ENCODE results near the gene BASP1.
"Not testable (repeated sequence)": the region's sequence is repeated elsewhere in the genome, so short reads cannot be mapped to it uniquely, and the experiment has no call there.

Gene BASP1

GRCh38 chr5:17287501-17288155 is 70.2 kb downstream of the BASP1 start:
- no peak for DNase-seq

- DNase-seq: no peak
Observed at GRCh38 chr5:17288570-17288969, 71.1 kb downstream of the BASP1 start.

GRCh38 chr5:17289681-17290539 is 72.5 kb downstream of the BASP1 start:
- no peak for DNase-seq

- no peak for DNase-seq
Observed at GRCh38 chr5:17290540-17290974, 73.1 kb downstream of the BASP1 start.

- no peak for DNase-seq
Observed at GRCh38 chr5:17292434-17293015, 75.1 kb downstream of the BASP1 start.

- DNase-seq: no peak
Observed at GRCh38 chr5:17294639-17295311, 77.3 kb downstream of the BASP1 start.

GRCh38 chr5:17295671-17296070 is 78.2 kb downstream of the BASP1 start:
- DNase-seq: no peak

GRCh38 chr5:17302106-17302505 is 84.7 kb downstream of the BASP1 start:
- DNase-seq: no peak

- no peak for DNase-seq
Observed at GRCh38 chr5:17302604-17303003, 85.2 kb downstream of the BASP1 start.

- no peak for DNase-seq
Observed at GRCh38 chr5:17304282-17304681, 86.9 kb downstream of the BASP1 start.

- DNase-seq: no peak
Observed at GRCh38 chr5:17305017-17305416, 87.6 kb downstream of the BASP1 start.

- DNase-seq: no peak
Observed at GRCh38 chr5:17305964-17306725, 88.7 kb downstream of the BASP1 start.

GRCh38 chr5:17306726-17307091 is 89.3 kb downstream of the BASP1 start:
- no peak for DNase-seq

- not testable (repeated sequence) for DNase-seq
Observed at GRCh38 chr5:17307440-17307839, 90.0 kb downstream of the BASP1 start.

GRCh38 chr5:17308326-17309065 is 91.1 kb downstream of the BASP1 start:
- no peak for DNase-seq

GRCh38 chr5:17309462-17309861 is 92.0 kb downstream of the BASP1 start:
- DNase-seq: no peak

GRCh38 chr5:17310502-17310901 is 93.1 kb downstream of the BASP1 start:
- DNase-seq: not testable (repeated sequence)

- DNase-seq: not testable (repeated sequence)
Observed at GRCh38 chr5:17311811-17312210, 94.4 kb downstream of the BASP1 start.

- DNase-seq: no peak
Observed at GRCh38 chr5:17312358-17312757, 94.9 kb downstream of the BASP1 start.

- no peak for DNase-seq
Observed at GRCh38 chr5:17314907-17315471, 97.6 kb downstream of the BASP1 start.

All from amygdala (tissue), 56 donors.